NCI-H2107 treated with DMSO at 0.1 percent for 48 hours (cell line): ENCODE measurements around the gene ZNF76.
A peak's percentile ranks its signal among the peaks of the same experiment; 100 is the strongest.

Experiments
- DNase-seq: peaks from one replicate; lab custom pipeline; 2025; ENCODE audit not compliant: unreplicated experiment; lab: John Stamatoyannopoulos, UW

Gene ZNF76

DNA sequence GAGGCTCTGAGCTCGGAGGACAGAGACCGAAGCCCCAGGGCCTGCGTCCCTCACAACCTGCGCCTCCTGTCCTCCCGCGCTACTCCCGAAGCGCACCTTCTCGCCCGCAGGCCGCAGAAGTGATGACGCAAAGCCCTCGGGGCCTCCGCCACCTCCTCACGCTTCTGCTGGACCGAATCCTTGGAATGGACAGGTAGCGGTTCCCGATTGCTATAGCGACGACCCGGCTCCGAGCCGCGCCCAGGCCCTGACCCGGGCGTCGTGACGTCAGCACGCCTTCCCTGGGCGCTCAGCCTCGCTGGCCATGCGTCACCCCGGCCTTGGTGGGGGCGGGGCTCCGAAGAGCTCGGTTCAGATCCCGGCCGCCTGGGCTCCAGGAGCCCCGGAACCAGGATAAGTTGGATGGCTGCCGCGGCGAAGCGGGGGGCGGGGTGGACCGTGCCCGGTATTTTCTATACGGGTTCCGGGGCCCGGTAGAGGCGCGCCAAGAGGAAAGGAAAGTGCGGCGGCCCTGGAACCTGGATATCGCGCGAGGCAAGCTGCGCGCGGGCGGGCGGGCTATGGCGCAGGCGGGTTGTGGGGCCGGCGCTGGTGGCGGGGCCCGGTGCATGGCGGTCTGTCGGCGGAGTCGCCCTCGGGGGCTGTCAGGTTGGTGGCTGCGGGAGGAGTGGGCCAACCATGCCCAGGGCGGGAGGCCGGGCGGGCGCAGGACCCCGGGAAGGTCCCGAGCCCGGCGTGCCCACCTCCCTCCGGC lies at the start of gene ZNF76:
TSS of gene ZNF76 (plus strand) at position 542 of the 754 bp plus-strand sequence. CDS start 21,417 bp downstream, outside the sequence.
- peak; percentile 60 for DNase-seq

DNA sequence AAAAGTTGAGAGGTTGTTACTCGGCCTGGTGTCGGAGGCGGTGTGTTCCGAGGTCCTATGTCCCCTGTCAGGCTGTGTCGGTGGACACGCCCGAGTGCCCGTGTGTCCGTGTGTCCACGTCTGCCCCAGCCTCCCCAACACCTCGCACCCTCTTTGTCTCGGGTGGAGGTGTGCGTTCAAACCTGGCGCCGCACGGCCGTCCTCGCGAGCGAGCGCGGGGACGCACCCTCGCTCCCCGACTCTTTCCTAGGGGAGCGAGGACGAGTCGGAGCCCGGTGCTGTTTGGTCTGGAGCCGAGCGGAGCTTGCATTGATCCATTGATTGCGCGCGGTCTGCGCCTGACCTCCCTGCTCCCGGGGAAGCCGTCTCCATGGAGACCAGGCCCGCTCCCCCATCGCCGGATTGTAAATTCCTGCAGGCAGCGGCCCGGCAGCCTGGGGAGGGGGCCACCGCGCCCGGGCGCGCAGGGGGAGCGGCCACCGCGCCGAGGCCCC lies 46.2 kb upstream of the ZNF76 start:
- DNase-seq: no peak

GRCh38 chr6:35213824-35214756 lies 45.4 kb upstream of the ZNF76 start, which contains the start of gene SCUBE3:
Gene SCUBE3 (plus strand): TSS chr6:35213956. CDS start chr6:35214419, 463 bp downstream.
- DNase-seq: no peak

DNA sequence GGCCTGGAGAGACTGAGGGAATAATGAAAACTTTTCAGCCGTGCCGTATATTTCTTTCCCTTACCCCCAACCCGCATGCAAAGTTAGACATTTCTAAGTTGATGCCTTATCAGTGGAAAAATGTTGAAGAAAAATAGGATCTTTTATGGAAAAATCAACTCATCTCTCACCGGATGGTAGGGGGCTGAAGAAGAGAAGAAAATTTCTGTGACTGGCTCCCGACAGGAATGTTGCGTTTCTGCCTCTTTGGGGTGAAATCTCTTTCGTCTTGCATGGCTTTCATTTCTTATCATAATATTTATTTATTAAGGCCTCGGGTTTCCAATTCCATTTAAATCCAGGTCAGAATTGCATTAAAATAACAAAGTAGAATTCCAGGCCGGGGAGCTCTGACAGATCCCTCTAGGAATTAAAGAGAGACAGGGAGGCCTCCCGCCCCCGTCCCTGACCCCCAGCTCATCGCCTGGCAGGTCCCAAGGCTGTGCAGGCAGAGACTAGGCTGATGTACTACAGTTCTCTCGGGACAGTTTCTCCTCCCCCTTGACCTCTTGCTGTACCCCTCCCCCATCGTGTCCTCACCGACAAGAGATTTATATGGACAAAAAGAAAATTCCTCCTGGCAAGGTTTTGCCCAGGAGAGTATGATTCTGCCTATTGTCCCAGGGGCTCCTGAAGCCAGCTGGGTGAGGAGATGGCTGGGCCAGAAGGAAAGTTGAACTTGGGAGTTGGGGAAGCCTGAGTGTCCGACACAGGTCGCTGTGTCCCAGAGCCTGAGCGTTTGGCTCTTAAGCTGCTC lies 44.5 kb upstream of the ZNF76 start:
- no peak for DNase-seq

DNA sequence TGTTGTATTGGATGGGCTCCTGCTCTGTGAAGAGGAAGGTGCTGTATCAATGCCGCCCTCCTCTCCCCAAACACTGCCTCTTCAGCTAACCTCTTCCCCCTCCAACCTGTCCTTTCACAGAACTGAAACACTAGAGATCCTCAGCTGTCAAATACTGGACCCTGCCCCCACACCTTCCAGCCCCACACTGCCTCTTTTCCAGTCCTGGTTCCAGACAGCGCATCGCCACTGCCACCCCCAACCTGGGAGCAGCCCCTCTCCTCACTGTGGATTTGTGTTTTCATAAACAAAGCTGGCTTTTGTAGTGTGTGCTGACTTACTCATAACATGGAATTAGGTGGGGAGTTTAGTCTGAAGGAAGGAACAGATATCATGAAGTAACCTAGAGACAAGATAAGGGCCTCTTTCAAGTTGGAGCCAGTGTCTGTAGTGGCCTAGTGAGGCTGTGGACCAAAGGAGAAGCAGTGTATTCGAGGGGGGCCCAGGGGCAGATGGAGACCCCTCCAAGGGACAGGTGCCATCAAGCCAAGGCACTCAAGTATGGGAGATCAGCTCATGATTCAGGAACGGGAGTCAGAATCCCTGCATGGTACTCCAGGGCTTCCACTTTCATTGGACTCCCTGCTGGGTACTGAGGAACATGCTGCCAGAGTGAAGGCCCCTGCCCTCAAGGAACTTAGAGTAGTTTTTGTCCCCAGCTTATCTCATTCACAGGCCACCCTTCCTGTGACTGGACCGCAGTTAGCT lies 43.7 kb upstream of the ZNF76 start:
- no peak for DNase-seq

DNA sequence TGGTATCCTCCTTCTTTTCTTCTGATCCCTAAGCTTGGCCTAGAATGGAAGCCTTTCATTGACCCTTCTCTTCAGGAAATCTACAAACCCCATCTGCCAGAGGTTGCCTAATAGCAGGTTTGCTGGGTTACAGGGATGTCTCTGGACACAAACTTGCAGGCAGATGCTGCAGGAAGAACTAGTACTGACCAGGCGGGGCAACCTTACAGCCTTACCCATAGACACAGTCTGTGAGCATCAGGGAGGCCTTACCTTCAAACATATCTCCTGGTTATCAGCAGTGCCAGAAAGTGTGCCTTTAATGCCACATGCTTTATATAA lies 43.2 kb upstream of the ZNF76 start:
- DNase-seq: no peak

DNA sequence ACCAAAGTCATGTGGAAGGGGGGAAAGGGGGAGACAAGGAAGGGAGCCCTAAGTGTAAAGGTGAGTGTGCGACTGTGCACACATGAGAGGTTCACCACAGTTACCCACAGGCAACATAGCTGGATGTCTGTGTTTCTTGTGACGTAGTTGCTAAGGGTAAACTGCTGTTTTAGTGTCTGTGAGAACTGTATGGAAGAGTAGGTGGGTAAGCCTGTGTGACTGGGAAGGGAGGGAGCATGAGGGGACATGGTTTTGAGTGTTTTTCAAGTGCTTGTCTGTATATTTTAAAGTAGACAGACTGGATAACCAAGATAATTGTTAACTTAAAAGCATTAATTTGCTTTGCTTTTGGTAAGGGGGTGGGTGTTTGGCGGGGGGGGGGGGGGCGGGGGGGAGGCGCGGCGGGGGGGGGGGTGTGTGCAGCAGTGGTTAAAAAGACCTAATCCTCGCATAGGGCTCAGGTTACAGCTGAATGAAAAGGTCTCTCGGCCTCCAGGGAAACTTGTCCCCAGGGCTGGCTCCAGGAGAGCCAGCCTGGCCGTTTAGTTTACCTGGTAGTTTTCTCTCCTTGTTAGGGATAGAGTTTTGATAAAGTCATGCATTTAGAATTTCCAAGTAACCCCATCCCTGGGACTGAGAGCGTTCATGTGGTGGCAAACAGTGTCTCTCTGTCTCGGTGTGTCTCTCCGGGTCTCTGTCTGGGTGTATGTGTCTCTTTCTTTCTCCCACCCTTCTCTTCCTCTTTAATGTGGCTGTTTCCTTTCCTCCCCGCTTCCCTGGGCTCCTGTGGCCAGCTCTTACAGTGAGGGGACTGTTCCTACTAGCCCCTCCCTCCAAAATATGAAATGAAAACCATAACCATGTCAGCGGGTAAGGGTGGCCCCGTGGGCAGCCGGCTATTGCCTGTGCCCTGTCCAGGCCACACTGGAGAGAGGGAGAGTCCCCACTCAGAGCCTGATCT lies 42.4 kb upstream of the ZNF76 start:
- peak; percentile 28 for DNase-seq

GRCh38 chr6:35218021-35218420 lies 41.5 kb upstream of the ZNF76 start:
- no peak for DNase-seq

DNA sequence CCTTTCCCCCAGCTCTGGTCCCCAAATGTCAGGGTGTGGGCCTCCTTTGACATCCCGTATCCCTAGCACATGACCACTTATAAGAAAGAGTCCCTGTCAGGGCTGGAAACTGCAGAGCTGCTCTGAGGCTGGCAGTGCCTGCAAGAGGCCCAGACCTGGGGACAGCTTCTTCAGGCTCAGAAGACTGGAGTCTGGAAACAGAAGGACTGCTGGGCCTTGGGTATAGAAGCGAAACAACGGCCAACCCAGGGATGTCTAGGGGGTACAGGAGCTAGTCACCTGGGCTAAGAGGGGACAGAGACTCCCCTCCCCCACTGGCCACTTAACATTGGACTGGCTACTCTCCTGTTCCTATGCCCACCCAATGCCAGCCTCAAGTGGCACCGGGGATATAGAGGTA lies 41.1 kb upstream of the ZNF76 start:
- DNase-seq: no peak

- DNase-seq: no peak
Observed at GRCh38 chr6:35219683-35220326, 39.7 kb upstream of the ZNF76 start.

DNA sequence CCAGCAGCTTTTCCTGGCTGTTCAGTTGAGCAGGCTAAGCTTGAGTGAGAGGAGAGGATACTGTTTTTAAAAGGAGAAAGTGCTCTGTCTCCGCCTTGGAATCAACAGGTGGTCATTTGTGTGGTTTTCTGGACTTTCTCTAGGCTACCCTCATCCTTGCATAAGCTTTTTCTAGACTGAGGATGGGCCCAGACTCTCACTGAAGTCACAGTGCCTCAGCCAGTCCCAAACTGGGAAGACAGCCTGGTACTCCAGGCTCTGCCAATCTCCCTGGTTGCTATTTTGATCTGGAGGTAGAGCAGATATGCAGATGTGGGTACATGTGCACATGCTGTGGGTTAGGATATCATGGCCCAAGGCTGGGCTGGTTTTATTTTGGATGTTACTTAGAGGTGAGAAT lies 38.8 kb upstream of the ZNF76 start:
- no peak for DNase-seq

GRCh38 chr6:35223396-35223795 lies 36.1 kb upstream of the ZNF76 start:
- DNase-seq: no peak

GRCh38 chr6:35224720-35225119 lies 34.8 kb upstream of the ZNF76 start:
- DNase-seq: no peak

DNA sequence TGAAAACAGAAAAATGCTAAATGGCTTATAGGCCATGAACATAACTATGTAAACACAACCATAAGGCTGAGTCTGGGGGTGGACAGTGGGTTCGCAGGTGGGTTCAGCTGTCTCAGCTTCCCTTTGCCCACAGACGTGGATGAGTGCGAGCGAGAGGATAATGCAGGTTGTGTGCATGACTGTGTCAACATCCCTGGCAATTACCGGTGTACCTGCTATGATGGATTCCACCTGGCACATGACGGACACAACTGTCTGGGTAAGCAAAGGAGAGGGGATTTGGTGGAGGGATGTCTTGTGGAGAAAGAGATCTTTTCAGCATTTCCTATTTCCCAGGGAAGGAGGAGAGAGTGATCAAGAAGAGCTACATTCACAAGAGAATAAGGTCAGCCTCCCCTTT lies 31.1 kb upstream of the ZNF76 start:
- DNase-seq: no peak

GRCh38 chr6:35229304-35229703 lies 30.2 kb upstream of the ZNF76 start:
- no peak for DNase-seq

DNA sequence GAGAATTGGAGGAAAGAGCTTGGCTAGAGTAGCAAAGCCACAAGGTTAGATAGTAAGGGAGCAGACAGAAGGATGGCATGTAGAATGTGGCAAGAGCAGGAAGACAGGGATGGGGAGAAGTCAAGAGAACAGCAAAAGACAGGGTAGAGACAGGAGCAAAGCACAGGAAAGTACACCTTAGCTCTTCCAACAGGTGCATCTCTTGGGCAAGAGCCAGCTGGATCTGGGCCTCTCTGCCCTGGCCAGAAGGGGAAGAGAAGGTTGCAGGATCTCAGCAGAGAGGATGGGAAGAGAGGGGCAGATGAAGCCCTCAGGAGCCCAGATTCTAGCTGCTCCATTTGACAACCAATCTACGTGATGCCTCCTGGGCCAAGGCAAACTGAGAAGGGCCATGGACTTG lies 29.0 kb upstream of the ZNF76 start:
- DNase-seq: no peak

GRCh38 chr6:35230950-35231349 lies 28.6 kb upstream of the ZNF76 start:
- DNase-seq: no peak

GRCh38 chr6:35231563-35231962 lies 28.0 kb upstream of the ZNF76 start:
- no peak for DNase-seq

- DNase-seq: no peak
Observed at GRCh38 chr6:35234901-35235300, 24.6 kb upstream of the ZNF76 start.
